Neural cell (in vitro differentiated cells): ENCODE results near the gene METTL26. TPM values are rescaled to one million over a fixed set of nuclear protein-coding genes. Genes with fewer than 3 reads are reported as not detected.

Experiments used
- H2AFZ ChIP-seq: fragments of 200-600, 300-800 bp; sonication (generic), shearing (Covaris generic); 2 replicates; pipeline ENCODE4 v1.6.0; 2014; ENCODE audit warnings: low read depth, mild to moderate bottlenecking, antibody characterized with exemption, low read length, moderate library complexity
- H3F3A ChIP-seq: fragments of 200-600 bp; shearing (Covaris generic); 2 replicates; pipeline ENCODE4 v1.6.1; 2016; ENCODE audit warnings: mild to moderate bottlenecking, moderate library complexity, mixed read lengths, antibody characterized with exemption, low read length; ENCODE audit not compliant: insufficient read depth, poor library complexity, severe bottlenecking
- H3K27ac ChIP-seq: fragments of 200-600, 300-800 bp; sonication (generic), shearing (Covaris generic); 2 replicates; pipeline ENCODE4 v1.5.1; 2014; ENCODE audit warnings: mild to moderate bottlenecking, low read length, moderate library complexity
- H3K27me3 ChIP-seq: fragments of 300-800, 200-600 bp; sonication (generic), shearing (Covaris generic); 2 replicates; pipeline ENCODE4 v1.6.0; 2014; ENCODE audit warnings: mild to moderate bottlenecking, low read depth, low read length, moderate library complexity; ENCODE audit not compliant: insufficient read depth
- H3K36me3 ChIP-seq: fragments of 300-800, 200-600 bp; sonication (generic), shearing (Covaris generic); 2 replicates; pipeline ENCODE4 v1.5.1; 2014; ENCODE audit warnings: mild to moderate bottlenecking, antibody characterized with exemption, low read length, moderate library complexity; ENCODE audit not compliant: insufficient read depth
- H3K4me2 ChIP-seq: fragments of 300-800, 200-600 bp; sonication (generic), shearing (Covaris generic); 2 replicates; pipeline ENCODE4 v1.6.0; 2014; ENCODE audit warnings: mild to moderate bottlenecking, low read length
- H3K4me3 ChIP-seq: fragments of 300-800, 200-600 bp; sonication (generic), shearing (Covaris generic); 2 replicates; pipeline ENCODE4 v1.5.1; 2014; ENCODE audit warnings: mild to moderate bottlenecking, low read length, moderate library complexity
- H3K79me2 ChIP-seq: fragments of 200-600 bp; shearing (Covaris generic); replicated peaks from 2 replicates; pipeline ENCODE4 v1.6.0; 2014; ENCODE audit warnings: mild to moderate bottlenecking, low read length, moderate library complexity; ENCODE audit not compliant: insufficient read depth
- H3K9ac ChIP-seq: fragments of 300-800, 200-600 bp; sonication (generic), shearing (Covaris generic); 2 replicates; pipeline ENCODE4 v1.6.1; 2016; ENCODE audit warnings: mild to moderate bottlenecking, low read length, mixed read lengths
- H3K9me2 ChIP-seq: fragments of 200-600 bp; shearing (Covaris generic); 2 replicates; pipeline ENCODE4 v1.6.1; 2016; ENCODE audit warnings: mild to moderate bottlenecking, low read length, mixed read lengths; ENCODE audit not compliant: insufficient read depth
- H3K9me3 ChIP-seq: fragments of 200-600, 300-800 bp; sonication (generic), shearing (Covaris generic); 2 replicates; pipeline ENCODE4 v1.6.1; 2016; ENCODE audit warnings: mild to moderate bottlenecking, mixed run types, low read length, moderate library complexity, mixed read lengths
- H4K20me1 ChIP-seq: fragments of 200-600 bp; shearing (Covaris generic); 2 replicates; pipeline ENCODE4 v1.6.1; 2016; ENCODE audit warnings: mild to moderate bottlenecking, mixed run types; ENCODE audit not compliant: insufficient read depth
- EP300 ChIP-seq: fragments of 450-650 bp; conservative IDR thresholded peaks from 2 replicates; pipeline ENCODE4 v1.6.1; 2014; ENCODE audit warnings: antibody characterized with exemption, mild to moderate bottlenecking, moderate library complexity; ENCODE audit not compliant: poor library complexity, severe bottlenecking
- EZH2 ChIP-seq: fragments of 200-600, 300-800 bp; shearing (Covaris generic), sonication (generic); IDR thresholded peaks from 2 replicates; pipeline ENCODE4 v1.6.1; 2014; ENCODE audit warnings: antibody characterized with exemption, low read length, borderline replicate concordance, mild to moderate bottlenecking; ENCODE audit not compliant: insufficient read depth, poor library complexity, severe bottlenecking
- MXI1 ChIP-seq: fragments of 450-650 bp; conservative IDR thresholded peaks from 2 replicates; pipeline ENCODE4 v1.6.1; 2014; ENCODE audit warnings: antibody characterized with exemption, mild to moderate bottlenecking; ENCODE audit not compliant: poor library complexity, severe bottlenecking
- POLR2AphosphoS5 ChIP-seq: IDR thresholded peaks from 2 replicates; pipeline ENCODE4 v1.6.1; 2012
- RAD21 ChIP-seq: fragments of 450-650 bp; conservative IDR thresholded peaks from 2 replicates; pipeline ENCODE4 v1.6.1; 2014; ENCODE audit warnings: antibody characterized with exemption, mild to moderate bottlenecking, moderate library complexity
- SMC3 ChIP-seq: fragments of 450-650 bp; conservative IDR thresholded peaks from 2 replicates; pipeline ENCODE4 v1.6.1; 2014; ENCODE audit warnings: antibody characterized with exemption, mild to moderate bottlenecking, moderate library complexity; ENCODE audit not compliant: poor library complexity
- TAF1 ChIP-seq: IDR thresholded peaks from 2 replicates; pipeline ENCODE4 v1.6.1; 2012; ENCODE audit warnings: low read depth
- polyA plus RNA-seq: library from polyadenylated mRNA; depleted of rRNA; stranded (reverse); fragments of >200 nt; gene quantifications from 2 replicates; pipeline ENCODE4 v1.2.3, GENCODE V29; 2014
- TF ChIP-seq, protein P1 (sequence below): IDR thresholded peaks from 2 replicates; pipeline ENCODE4 v1.6.1; 2012; ENCODE audit warnings: borderline replicate concordance
- TF ChIP-seq, protein P2 (sequence below): fragments of 450-650 bp; IDR thresholded peaks from 2 replicates; pipeline ENCODE4 v1.5.1; 2014; ENCODE audit warnings: antibody characterized with exemption, mild to moderate bottlenecking, moderate library complexity; ENCODE audit not compliant: poor library complexity, severe bottlenecking

METTL26 gene
- polyA plus RNA-seq, 1 donor from 2014 or later: 127 TPM

DNA sequence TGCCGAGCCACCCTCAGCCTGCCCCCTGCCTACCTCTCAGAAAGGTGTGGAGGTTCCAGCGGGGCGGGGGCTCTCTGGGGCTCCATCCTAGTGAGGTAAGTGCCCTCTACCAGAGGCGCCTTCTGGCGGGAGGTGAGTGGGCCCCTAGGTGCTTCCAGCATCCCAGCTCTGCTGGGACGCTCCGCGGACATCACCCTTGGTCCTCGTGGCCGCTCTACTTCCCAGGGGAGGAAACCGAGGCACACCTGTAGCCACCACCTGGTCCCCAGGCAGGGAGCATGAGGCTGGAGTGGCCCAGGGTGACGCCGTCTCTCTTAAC is 6.9 kb upstream of the METTL26 start:
- Histone ChIP-seq H4K20me1 (no peaks in the 10 kb centered on the region), H3K4me3 (peak overlapping the region; percentile 82), H3K4me2 (no peak overlapping the region), H3K79me2 (no peaks in the 10 kb centered on the region), H3K36me3 (no peaks in the 10 kb centered on the region), H3K27ac (no peak overlapping the region), H3K9ac (peak overlapping the region; percentile 77), H2AFZ (no peak overlapping the region), H3K9me3 (no peaks in the 10 kb centered on the region), H3K27me3 (no peaks in the 10 kb centered on the region), H3K9me2 (no peaks in the 10 kb centered on the region), H3F3A (no peaks in the 10 kb centered on the region)
- TF ChIP-seq RAD21 (no peak), TAF1 (no peak)
- TF ChIP-seq, protein P1, sequence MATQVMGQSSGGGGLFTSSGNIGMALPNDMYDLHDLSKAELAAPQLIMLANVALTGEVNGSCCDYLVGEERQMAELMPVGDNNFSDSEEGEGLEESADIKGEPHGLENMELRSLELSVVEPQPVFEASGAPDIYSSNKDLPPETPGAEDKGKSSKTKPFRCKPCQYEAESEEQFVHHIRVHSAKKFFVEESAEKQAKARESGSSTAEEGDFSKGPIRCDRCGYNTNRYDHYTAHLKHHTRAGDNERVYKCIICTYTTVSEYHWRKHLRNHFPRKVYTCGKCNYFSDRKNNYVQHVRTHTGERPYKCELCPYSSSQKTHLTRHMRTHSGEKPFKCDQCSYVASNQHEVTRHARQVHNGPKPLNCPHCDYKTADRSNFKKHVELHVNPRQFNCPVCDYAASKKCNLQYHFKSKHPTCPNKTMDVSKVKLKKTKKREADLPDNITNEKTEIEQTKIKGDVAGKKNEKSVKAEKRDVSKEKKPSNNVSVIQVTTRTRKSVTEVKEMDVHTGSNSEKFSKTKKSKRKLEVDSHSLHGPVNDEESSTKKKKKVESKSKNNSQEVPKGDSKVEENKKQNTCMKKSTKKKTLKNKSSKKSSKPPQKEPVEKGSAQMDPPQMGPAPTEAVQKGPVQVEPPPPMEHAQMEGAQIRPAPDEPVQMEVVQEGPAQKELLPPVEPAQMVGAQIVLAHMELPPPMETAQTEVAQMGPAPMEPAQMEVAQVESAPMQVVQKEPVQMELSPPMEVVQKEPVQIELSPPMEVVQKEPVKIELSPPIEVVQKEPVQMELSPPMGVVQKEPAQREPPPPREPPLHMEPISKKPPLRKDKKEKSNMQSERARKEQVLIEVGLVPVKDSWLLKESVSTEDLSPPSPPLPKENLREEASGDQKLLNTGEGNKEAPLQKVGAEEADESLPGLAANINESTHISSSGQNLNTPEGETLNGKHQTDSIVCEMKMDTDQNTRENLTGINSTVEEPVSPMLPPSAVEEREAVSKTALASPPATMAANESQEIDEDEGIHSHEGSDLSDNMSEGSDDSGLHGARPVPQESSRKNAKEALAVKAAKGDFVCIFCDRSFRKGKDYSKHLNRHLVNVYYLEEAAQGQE: no peak

DNA sequence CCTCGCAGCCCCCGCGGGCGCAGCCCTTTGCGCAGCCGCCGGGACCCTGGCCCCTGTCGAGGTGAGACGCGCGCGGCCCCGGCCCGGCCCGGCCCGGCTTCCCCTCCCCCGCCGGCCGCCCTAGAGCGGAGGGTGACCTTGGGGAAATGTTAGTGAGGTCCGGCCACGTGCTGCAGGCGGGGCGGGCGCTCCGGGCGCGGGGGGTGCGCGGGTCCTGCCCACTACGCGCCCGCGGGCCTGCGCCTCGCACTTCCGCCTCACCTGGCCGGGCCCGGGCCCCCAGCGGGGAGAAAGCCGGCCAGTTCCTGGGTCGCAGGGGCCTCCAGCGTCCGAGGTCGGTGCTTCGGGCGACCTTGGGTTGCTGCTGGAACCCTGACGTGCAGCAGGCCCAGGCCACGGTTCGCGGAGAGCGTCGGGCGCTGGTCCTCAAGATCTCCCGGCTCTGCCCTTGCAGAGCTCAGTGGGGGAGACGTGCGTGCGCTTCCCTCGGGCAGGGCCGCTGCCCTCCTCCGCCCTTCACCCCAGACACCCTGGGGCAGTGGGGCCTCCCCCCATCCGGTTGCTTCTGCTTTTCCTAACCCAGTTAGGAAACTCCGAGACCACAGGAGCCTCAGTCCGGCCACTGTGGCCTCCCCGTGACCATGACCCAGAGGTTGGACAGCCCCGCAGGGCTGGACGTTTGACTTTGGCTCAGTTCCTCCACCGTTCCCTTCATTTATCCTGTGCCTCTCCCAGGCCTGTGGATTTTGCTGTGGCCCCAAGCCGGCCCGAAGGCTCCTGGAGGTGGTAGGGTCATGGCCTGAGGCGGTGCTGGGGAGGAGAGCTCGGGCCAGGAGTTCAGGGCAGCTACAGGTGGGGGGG is 6.3 kb upstream of the METTL26 start:
- no peaks in the 10 kb centered on the region for H3F3A ChIP-seq
- no peaks in the 10 kb centered on the region for H3K9me3 ChIP-seq
- no peaks in the 10 kb centered on the region for H3K27me3 ChIP-seq
- TF ChIP-seq MXI1 (peak; percentile 7), RAD21 (no peak)
- no peaks in the 10 kb centered on the region for H3K79me2 ChIP-seq
- peak overlapping the region; percentile 82 for H3K4me3 ChIP-seq
- no peak overlapping the region for H3K27ac ChIP-seq
- no peak overlapping the region for H2AFZ ChIP-seq
- H4K20me1 ChIP-seq: no peaks in the 10 kb centered on the region
- H3K9ac ChIP-seq: peak overlapping the region; percentile 77
- H3K9me2 ChIP-seq: no peaks in the 10 kb centered on the region
- no peaks in the 10 kb centered on the region for H3K36me3 ChIP-seq
- peak overlapping the region; percentile 39 for H3K4me2 ChIP-seq

DNA sequence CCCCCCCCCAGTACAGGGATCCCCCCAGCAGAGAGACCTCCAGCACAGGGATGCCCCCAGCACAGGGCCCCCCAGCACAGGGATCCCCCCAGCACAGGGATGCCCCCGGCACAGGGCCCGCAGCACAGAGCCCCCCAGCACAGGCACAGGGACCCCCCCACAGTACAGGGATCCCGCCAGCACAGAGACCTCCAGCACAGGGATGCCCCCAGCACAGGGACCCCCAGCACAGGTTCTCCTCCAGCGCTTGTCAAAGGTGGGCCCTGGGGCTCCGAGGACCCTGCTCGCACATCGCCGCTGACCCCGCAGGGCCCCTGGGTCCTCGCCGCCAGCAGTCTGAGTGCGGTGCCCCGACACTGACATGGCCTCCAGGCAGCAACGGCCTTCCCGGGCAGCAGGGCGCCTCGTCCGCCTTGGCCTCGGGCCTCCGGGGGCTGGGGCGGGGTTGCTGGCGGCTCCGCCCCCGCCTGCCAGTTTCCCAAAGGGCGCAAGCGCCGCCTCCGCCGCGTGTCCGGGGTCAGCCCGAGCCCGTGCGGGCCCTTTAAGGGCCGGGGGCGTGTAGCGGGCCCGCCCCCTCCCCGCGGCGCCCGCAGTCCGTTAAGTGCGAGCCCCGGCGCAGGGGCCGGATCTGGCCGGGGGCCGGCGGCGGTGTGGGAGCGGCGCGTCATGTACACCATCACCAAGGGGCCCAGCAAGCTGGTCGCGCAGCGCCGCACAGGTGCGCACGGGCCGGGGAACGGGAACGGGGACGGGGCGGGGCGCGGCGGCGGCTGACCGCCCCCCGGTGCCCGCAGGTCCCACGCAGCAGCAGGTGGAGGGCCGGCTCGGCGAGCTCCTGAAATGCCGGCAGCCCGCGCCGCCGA is 5.5 kb upstream of the METTL26 start, which contains the start of gene MCRIP2:
TSS of gene MCRIP2 (plus strand) at position 503 of the 863 bp plus-strand sequence. CDS start at position 667, 164 bp downstream.
- Histone ChIP-seq H3K4me2 (peak within 1 kb of the TSS; percentile 70), H3K9ac (peak within 1 kb of the TSS; percentile 77), H3F3A (no peaks in the 10 kb centered on the region), H4K20me1 (no peaks in the 10 kb centered on the region), H2AFZ (no peak within 1 kb of the TSS), H3K79me2 (no peaks in the 10 kb centered on the region), H3K4me3 (peak within 1 kb of the TSS; percentile 82), H3K27ac (peak within 1 kb of the TSS; percentile 20), H3K36me3 (no peaks in the 10 kb centered on the region), H3K9me2 (no peaks in the 10 kb centered on the region), H3K9me3 (no peaks in the 10 kb centered on the region), H3K27me3 (no peaks in the 10 kb centered on the region)
- TF ChIP-seq, protein P2, sequence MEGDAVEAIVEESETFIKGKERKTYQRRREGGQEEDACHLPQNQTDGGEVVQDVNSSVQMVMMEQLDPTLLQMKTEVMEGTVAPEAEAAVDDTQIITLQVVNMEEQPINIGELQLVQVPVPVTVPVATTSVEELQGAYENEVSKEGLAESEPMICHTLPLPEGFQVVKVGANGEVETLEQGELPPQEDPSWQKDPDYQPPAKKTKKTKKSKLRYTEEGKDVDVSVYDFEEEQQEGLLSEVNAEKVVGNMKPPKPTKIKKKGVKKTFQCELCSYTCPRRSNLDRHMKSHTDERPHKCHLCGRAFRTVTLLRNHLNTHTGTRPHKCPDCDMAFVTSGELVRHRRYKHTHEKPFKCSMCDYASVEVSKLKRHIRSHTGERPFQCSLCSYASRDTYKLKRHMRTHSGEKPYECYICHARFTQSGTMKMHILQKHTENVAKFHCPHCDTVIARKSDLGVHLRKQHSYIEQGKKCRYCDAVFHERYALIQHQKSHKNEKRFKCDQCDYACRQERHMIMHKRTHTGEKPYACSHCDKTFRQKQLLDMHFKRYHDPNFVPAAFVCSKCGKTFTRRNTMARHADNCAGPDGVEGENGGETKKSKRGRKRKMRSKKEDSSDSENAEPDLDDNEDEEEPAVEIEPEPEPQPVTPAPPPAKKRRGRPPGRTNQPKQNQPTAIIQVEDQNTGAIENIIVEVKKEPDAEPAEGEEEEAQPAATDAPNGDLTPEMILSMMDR: no peak
- TF ChIP-seq RAD21 (no peak), MXI1 (peak; percentile 81), SMC3 (peak; percentile 16), EP300 (peak; percentile 23), POLR2AphosphoS5 (peak; percentile 71), EZH2 (no peak)
- TF ChIP-seq, protein P1: peak; percentile 28
